Activated CD8-positive, alpha-beta T cell treated with anti-CD3 and anti-CD28 coated beads, Interleukin-2, amount 10 ng/mL, durations not matched to agents 7 days and 5 days (primary cell): ENCODE data around the gene DIPK1B. TPM values are rescaled to one million over a fixed set of nuclear protein-coding genes. Genes with fewer than 3 reads are reported as not detected.
"Not testable (repeated sequence)": the region's sequence is repeated elsewhere in the genome, so short reads cannot be mapped to it uniquely, and the experiment has no call there.

Experiments
- ATAC-seq: fragments of 150-1000 bp; cut with Tn5 transposase; one replicate; pipeline ENCODE4 v1.10.0; 2021; ENCODE audit warnings: moderate library complexity
- CTCF ChIA-PET: fragments of 350-600 bp; sonication (Branson Sonifier 250); formaldehyde crosslinking; loops from one replicate; lab custom pipeline; 2021; ENCODE audit warnings: antibody characterized with exemption; lab: Charles Lee
- POLR2A ChIA-PET: fragments of 350-600 bp; sonication (Branson Sonifier 250); formaldehyde crosslinking; loops from one replicate; lab custom pipeline; 2021; ENCODE audit warnings: antibody characterized with exemption; lab: Charles Lee
- DNase-seq: peaks from one replicate; pipeline ENCODE4 v3.0.0-alpha.2; 2020
- H3K27ac Mint-ChIP-seq: one replicate; pipeline ENCODE4 v1.8.0; 2021; ENCODE audit warnings: mild to moderate bottlenecking, mixed read lengths
- H3K27me3 Mint-ChIP-seq: one replicate; pipeline ENCODE4 v1.8.0; 2021; ENCODE audit warnings: low read depth, mixed read lengths
- H3K36me3 Mint-ChIP-seq: one replicate; pipeline ENCODE4 v1.8.0; 2021; ENCODE audit warnings: low read depth, mixed read lengths
- H3K4me1 Mint-ChIP-seq: one replicate; pipeline ENCODE4 v1.8.0; 2021; ENCODE audit warnings: low read depth, mixed read lengths
- H3K4me3 Mint-ChIP-seq: one replicate; pipeline ENCODE4 v1.8.0; 2021; ENCODE audit warnings: mild to moderate bottlenecking, mixed read lengths
- H3K9me3 Mint-ChIP-seq: one replicate; pipeline ENCODE4 v1.8.0; 2022; ENCODE audit warnings: mixed read lengths; ENCODE audit not compliant: insufficient read depth
- total RNA-seq, 2 experiments: library from RNA; stranded (reverse); gene quantifications; one replicate each; pipeline ENCODE4 v1.2.3, GENCODE V29; 2021

Gene DIPK1B
- total RNA-seq, 2 experiments from 2014 or later: 0.16 TPM; not detected in 1

DNA sequence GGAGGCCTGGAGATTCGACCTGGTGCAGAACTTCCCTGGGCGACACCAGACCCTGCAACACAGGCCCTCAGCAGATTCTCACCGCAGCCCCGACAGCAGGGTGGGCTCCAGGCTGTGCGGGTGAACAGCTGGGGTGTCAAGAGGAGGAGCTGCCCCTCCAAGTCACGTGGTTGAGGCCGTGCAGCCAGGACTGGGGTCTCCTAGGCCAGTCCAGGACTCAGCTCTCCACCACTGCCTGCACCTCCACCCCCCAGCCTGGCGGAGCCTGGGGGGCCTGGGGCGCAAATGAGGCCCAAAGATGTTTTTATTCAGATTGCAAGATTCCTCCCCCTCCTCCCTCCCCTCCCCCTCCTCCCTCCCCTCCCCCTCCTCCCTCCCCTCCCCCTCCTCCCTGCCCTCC is 15.9 kb upstream of the DIPK1B start:
- POLR2A ChIA-PET: interaction anchor here (0.6 to 3.2 kb wide), 3 partner anchors 8 to 32 kb away, joined by 3 to 18 read pairs (median 3); no protein-coding TSS in a partner anchor

GRCh38 chr9:136697146-136697820 is 15.1 kb upstream of the DIPK1B start:
- POLR2A ChIA-PET: interaction anchor here (0.7 to 3.2 kb wide), 3 partner anchors 9 to 258 kb away, joined by 3 to 18 read pairs (median 4); partner anchors contain the start of gene INPP5E
- no peaks in the 10 kb centered on the region for H3K9me3 Mint-ChIP-seq
- no peaks in the 10 kb centered on the region for H3K36me3 Mint-ChIP-seq
- CTCF ChIA-PET: no interaction called here
- peaks cover 37% of the 10 kb centered on the region for H3K4me1 Mint-ChIP-seq
- no peak for ATAC-seq
- H3K4me3 Mint-ChIP-seq: no peak overlapping the region
- no peak for DNase-seq
- no peak overlapping the region for H3K27ac Mint-ChIP-seq
- peaks cover 17% of the 10 kb centered on the region for H3K27me3 Mint-ChIP-seq

More for the DNA sequence above, 15.9 kb upstream of the DIPK1B start:
- Mint-ChIP-seq H3K27me3 (peaks cover 14% of the 10 kb centered on the region), H3K9me3 (no peaks in the 10 kb centered on the region), H3K4me3 (no peak overlapping the region), H3K27ac (no peak overlapping the region), H3K4me1 (peaks cover 33% of the 10 kb centered on the region), H3K36me3 (no peaks in the 10 kb centered on the region)
- ATAC-seq (no peak), DNase-seq (no peak)
- CTCF ChIA-PET: interaction anchor here (0.9 to 2.0 kb wide), 2 partner anchors 9 to 30 kb away, joined by 3 to 6 read pairs; no protein-coding TSS in a partner anchor

DNA sequence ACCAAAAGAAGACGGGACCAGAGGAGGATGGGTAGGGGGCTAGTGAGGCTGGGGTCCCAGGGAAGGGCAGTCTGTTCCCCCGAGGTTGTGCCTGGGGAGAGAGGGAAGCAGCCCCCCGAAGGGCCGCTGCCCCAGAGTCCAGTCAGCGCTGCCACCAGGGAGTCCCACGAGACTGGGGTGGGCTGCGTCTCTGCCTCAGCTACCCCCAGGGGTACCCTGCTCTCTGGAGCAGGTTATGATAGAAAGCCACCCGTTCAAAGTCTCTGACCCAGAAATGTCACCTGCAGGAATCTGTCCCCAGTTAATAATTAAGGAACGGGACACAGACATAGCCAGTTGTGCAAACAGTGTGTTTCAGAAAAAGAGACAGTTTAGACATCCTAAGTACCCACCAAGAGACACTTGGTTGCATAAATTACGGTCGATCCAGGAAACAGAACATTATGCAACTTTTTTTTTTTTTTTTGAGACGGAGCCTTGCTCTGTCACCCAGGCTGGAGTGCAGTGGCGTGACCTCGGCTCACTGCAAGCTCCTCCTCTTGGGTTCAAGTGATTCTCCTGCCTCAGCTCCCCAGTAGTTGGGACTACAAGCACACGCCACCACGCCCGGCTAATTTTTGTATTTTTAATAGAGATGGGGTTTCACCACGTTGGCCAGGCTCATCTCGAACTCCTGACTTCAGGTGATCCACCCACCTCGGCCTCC is 14.4 kb upstream of the DIPK1B start:
- no peak overlapping the region for H3K27ac Mint-ChIP-seq
- no peaks in the 10 kb centered on the region for H3K36me3 Mint-ChIP-seq
- CTCF ChIA-PET: no interaction called here
- POLR2A ChIA-PET: interaction anchor here (0.7 to 3.2 kb wide), 3 partner anchors 10 to 258 kb away, joined by 3 to 18 read pairs (median 4); partner anchors contain the start of gene INPP5E
- H3K9me3 Mint-ChIP-seq: no peaks in the 10 kb centered on the region
- no peak for ATAC-seq
- H3K4me3 Mint-ChIP-seq: no peak overlapping the region
- peaks cover 17% of the 10 kb centered on the region for H3K27me3 Mint-ChIP-seq
- peaks cover 38% of the 10 kb centered on the region for H3K4me1 Mint-ChIP-seq
- DNase-seq: no peak

DNA sequence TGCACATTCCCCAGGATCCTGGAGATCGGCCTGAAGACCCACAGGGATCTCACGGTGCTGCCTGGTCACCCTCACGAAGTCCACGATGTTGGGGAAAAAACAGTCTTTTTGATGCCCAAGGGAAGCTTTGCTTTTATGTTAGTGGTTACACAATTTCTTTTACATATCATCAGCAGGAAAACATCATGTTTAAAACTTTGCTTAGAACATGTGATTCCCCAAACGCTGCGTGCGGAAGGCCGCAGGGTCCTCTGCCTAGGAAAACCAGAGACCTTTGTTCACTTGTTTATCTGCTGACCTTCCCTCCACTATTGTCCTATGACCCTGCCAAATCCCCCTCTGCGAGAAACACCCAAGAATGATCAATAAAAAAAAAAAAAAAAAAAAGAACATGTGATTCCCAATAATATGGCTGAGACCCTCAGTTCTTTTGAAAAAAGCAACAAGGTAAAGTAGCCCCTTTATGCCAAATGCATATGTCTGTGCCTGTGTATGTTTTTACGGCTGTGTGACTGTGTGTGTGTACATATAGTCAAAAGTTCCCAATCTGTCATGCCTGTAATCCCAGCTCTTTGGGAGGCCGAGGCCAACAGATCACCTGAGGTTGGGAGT is 13.6 kb upstream of the DIPK1B start:
- POLR2A ChIA-PET: interaction anchor here (3.2 kb wide), 1 partner anchor 29 kb away, joined by 18 read pairs; no protein-coding TSS in a partner anchor
- no peak overlapping the region for H3K4me3 Mint-ChIP-seq
- no peak for DNase-seq
- CTCF ChIA-PET: no interaction called here
- peaks cover 42% of the 10 kb centered on the region for H3K4me1 Mint-ChIP-seq
- no peak overlapping the region for H3K27ac Mint-ChIP-seq
- H3K9me3 Mint-ChIP-seq: no peaks in the 10 kb centered on the region
- peaks cover 17% of the 10 kb centered on the region for H3K27me3 Mint-ChIP-seq
- ATAC-seq: no peak
- H3K36me3 Mint-ChIP-seq: no peaks in the 10 kb centered on the region

DNA sequence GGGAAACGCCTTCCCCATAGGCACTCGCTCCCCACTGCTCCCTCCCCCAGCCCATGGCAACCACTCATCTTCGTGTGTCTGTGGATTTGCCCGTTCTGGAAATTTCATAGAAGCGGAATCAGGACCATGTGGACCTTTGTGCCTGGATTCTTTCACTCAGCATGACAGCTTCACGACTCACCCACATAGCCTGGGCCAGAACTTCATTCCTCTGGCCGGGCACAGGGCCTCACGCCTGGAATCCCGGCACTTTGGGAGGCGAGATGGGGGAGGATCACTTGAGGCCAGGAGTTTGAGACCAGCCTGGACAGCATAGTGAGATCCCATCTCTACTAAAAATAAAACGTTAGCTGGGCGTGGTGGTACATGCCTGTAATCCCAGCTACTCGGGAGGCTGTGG is 12.1 kb upstream of the DIPK1B start:
- Mint-ChIP-seq H3K27ac (no peak overlapping the region), H3K4me1 (peaks cover 42% of the 10 kb centered on the region), H3K9me3 (no peaks in the 10 kb centered on the region), H3K36me3 (no peaks in the 10 kb centered on the region), H3K27me3 (peaks cover 20% of the 10 kb centered on the region), H3K4me3 (peak overlapping the region; percentile 78)
- DNase-seq (no peak), ATAC-seq (no peak)
- ChIA-PET POLR2A (interaction anchor here (0.7 to 1.9 kb wide), 2 partner anchors 27 to 62 kb away, joined by 3 to 13 read pairs; no protein-coding TSS in a partner anchor), CTCF (interaction anchor here (0.7 to 1.9 kb wide), 4 partner anchors 27 to 216 kb away, joined by 3 to 23 read pairs (median 4); no protein-coding TSS in a partner anchor)

- Mint-ChIP-seq H3K27me3 (peaks cover 27% of the 10 kb centered on the region), H3K4me3 (peak overlapping the region; percentile 78), H3K4me1 (peaks cover 39% of the 10 kb centered on the region), H3K27ac (peak overlapping the region; percentile 92), H3K9me3 (no peaks in the 10 kb centered on the region), H3K36me3 (no peaks in the 10 kb centered on the region)
- ChIA-PET CTCF (interaction anchor here (0.7 to 2.2 kb wide), 6 partner anchors 27 to 337 kb away, joined by 3 to 23 read pairs (median 4); partner anchors contain the start of gene DNLZ), POLR2A (interaction anchor here (0.7 to 1.9 kb wide), 3 partner anchors 26 to 180 kb away, joined by 3 to 13 read pairs (median 3); no protein-coding TSS in a partner anchor)
- ATAC-seq: peak; percentile 88
- peak; percentile 78 for DNase-seq
Observed at GRCh38 chr9:136700959-136701667, 11.3 kb upstream of the DIPK1B start.

- Mint-ChIP-seq H3K4me3 (peak overlapping the region; percentile 78), H3K27me3 (peaks cover 27% of the 10 kb centered on the region), H3K36me3 (no peaks in the 10 kb centered on the region), H3K9me3 (no peaks in the 10 kb centered on the region), H3K27ac (peak overlapping the region; percentile 92), H3K4me1 (peaks cover 34% of the 10 kb centered on the region)
- DNase-seq (no peak), ATAC-seq (no peak)
- CTCF ChIA-PET: interaction anchor here (1.0 to 2.2 kb wide), 4 partner anchors 26 to 338 kb away, joined by 3 to 23 read pairs (median 6); partner anchors contain the start of gene DNLZ
- POLR2A ChIA-PET: interaction anchor here (0.9 to 1.9 kb wide), 2 partner anchors 26 to 180 kb away, joined by 3 to 13 read pairs; no protein-coding TSS in a partner anchor
Observed at GRCh38 chr9:136701668-136702053, 10.7 kb upstream of the DIPK1B start.

DNA sequence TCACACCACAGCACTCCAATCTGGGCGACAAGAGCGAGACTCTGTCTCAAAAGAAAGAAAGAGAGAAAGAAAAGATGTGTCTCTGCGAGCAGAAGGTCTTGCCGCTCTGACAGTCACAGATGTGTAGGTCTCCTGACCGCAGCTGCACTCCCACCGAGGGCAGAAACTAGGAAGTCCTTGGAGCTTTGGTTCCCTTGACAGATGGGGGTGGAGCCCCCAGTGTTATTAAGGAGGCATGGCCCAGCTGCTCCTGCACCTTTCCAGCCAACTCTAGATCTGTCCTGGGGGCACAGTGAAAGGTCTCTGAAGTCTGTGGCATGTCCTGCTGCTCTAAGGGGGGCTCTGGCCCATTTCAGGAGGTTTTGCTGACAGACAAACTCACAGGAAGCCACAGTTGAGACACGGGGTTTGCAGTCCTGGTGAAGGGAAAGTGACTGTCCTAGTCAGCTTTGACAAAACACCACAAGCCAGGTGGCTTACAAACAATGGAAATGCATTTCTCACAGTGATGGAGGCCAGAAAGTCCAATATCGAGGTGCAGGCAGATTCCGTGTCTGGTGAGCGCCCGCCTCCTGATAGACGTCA is 9.0 kb upstream of the DIPK1B start:
- POLR2A ChIA-PET: interaction anchor here (0.9 to 1.8 kb wide), 2 partner anchors 24 to 170 kb away, joined by 3 to 7 read pairs; no protein-coding TSS in a partner anchor
- CTCF ChIA-PET: interaction anchor here (0.8 to 1.2 kb wide), 2 partner anchors 23 to 26 kb away, joined by 3 read pairs; no protein-coding TSS in a partner anchor
- no peak overlapping the region for H3K27ac Mint-ChIP-seq
- H3K36me3 Mint-ChIP-seq: no peaks in the 10 kb centered on the region
- H3K4me3 Mint-ChIP-seq: no peak overlapping the region
- peaks cover 27% of the 10 kb centered on the region for H3K4me1 Mint-ChIP-seq
- ATAC-seq: no peak
- no peak for DNase-seq
- peaks cover 22% of the 10 kb centered on the region for H3K27me3 Mint-ChIP-seq
- no peaks in the 10 kb centered on the region for H3K9me3 Mint-ChIP-seq

- POLR2A ChIA-PET: interaction anchor here (1.1 kb wide), 1 partner anchor 24 kb away, joined by 3 read pairs; no protein-coding TSS in a partner anchor
- DNase-seq, H3K9me3 Mint-ChIP-seq, H3K4me3 Mint-ChIP-seq, ATAC-seq, CTCF ChIA-PET, H3K36me3 Mint-ChIP-seq, H3K27ac Mint-ChIP-seq: not testable (repeated sequence)
- Mint-ChIP-seq H3K27me3 (peaks cover 19% of the 10 kb centered on the region), H3K4me1 (peaks cover 23% of the 10 kb centered on the region)
Observed at GRCh38 chr9:136704741-136705140, 7.6 kb upstream of the DIPK1B start.

DNA sequence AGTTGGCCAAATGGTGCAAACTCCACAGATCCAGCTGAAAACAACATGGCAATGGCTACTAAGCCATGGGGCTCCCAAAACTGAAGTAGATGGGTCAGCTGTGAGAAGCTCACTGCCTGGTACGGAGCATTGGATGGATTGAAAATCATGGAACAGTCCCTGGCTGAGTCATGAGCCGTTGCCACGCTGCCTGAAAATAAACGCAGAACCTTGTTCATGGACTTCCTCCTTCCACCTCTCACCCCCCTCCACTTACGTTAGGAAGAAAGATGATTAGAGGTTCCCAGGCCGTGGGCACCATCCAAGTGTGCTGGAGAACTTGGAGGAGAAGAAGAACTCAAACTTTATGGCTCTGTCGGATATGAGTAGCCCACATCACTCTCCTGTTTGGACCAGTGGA is 6.8 kb upstream of the DIPK1B start:
- ATAC-seq (no peak), DNase-seq (no peak)
- Mint-ChIP-seq H3K27ac (no peak overlapping the region), H3K36me3 (no peaks in the 10 kb centered on the region), H3K4me1 (peaks cover 18% of the 10 kb centered on the region), H3K9me3 (no peaks in the 10 kb centered on the region), H3K4me3 (no peak overlapping the region), H3K27me3 (peaks cover 23% of the 10 kb centered on the region)
- ChIA-PET POLR2A (interaction anchor here (1.1 kb wide), 1 partner anchor 23 kb away, joined by 3 read pairs; no protein-coding TSS in a partner anchor), CTCF (no interaction called here)
